GM15510 (cell line): ENCODE data around the gene BEST1.

Experiments used
- POLR2A ChIP-seq: IDR thresholded peaks from 3 replicates; pipeline ENCODE4 v1.6.1; 2011; ENCODE audit warnings: borderline replicate concordance; ENCODE audit not compliant: insufficient read length; ENCODE audit errors: extremely low read depth

Gene BEST1

DNA sequence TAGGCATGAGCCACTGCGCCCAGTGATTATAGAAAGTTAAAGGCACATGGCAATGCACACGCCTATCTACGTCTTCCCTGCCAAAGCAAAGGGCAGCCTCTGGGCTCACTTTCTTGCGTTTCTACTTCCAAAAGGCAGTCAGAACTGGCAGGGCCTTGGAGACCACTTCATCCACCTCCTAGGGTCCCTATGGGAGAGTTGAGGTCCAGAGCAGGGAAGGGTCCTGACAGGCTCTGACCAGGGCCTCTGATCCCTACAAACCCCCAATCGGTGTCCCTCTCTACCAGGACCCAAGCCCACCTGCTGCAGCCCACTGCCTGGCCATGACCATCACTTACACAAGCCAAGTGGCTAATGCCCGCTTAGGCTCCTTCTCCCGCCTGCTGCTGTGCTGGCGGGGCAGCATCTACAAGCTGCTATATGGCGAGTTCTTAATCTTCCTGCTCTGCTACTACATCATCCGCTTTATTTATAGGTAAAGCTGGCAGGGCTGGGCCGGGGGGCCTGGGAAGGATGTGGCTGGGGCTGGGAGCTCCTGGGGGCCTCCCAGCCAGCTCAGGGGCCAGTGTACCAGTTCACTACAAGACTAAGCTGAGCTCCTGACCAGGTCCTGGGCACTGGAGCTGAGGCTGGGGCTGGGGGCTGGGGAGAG lies 1.5 kb downstream of the BEST1 start:
- TF ChIP-seq POLR2A: no peak

DNA sequence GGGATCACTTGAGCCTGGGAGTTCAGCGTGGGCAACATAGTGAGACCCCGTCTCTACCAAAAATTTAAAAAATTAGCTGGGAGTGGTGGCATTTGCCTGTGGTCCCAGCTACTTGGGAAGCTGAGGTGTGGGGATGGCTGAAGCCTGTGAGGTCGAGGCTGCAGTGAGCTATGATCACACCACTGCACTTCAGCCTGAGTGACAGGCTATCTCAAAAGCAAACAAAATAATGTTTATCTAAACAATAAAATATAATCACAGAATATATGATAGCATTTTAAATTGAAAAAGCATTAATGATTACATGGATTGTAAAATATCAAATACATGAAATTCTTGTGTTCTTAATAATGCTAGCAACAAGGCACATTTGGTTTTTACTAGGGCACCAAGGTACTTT lies 2.7 kb downstream of the BEST1 start:
- no peak for TF ChIP-seq POLR2A

DNA sequence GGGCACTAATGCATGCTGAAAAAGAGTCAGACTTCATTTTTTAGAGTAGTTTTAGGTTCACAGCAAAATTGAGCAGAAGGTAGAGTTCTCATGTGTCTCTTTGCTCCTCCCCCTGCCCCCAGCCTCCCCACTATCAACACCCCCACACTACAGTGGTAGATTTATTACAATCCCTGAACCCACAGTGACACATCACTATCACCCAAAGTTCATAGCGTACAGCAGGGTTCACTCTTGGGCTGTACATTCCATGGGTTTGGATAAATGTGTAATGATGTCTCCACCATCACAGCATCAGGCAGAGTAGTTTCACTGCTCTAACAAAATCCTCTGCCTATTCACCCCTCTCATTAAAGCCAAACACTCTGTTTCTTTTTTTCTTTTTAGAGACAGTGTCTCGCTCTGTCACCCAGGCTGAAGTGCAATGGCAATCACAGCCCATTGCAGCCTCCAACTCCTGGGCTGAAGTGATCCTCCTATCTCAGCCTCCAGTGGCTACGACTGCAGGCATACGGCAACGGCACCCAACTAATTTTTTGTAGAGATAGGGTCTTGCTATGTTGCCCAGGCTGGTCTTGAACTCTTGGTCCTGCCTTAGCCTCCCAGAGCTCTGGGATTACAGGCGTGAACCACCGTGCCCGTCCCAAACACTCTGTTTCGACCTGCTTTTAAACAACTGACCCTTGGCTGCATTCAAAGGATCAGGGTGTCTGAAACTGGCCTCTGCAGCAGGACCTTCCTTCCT lies 4.1 kb downstream of the BEST1 start:
- TF ChIP-seq POLR2A: no peak

DNA sequence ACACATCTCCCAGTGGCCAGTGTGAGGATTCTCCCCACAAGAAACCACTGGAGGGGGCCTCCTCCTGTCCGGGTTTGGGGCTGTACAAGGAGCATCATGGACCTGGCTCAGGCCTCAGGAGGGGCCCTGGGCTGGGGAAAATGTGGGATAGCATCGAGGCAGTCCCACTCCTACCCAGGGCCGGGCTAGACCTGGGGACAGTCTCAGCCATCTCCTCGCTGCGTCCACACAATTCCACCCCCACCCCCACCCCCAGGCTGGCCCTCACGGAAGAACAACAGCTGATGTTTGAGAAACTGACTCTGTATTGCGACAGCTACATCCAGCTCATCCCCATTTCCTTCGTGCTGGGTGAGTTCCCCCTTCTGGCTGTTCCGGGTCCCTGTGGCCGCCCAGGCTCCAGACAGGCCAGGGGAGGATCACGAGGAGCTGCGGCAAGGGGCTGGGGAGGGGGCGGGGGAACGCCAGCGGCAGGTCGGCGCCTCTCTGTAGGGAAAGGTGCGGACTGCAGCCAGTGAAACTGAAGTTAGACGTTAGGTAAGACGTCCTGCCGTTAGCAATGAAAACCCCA lies 4.8 kb downstream of the BEST1 start:
- TF ChIP-seq POLR2A: no peak

DNA sequence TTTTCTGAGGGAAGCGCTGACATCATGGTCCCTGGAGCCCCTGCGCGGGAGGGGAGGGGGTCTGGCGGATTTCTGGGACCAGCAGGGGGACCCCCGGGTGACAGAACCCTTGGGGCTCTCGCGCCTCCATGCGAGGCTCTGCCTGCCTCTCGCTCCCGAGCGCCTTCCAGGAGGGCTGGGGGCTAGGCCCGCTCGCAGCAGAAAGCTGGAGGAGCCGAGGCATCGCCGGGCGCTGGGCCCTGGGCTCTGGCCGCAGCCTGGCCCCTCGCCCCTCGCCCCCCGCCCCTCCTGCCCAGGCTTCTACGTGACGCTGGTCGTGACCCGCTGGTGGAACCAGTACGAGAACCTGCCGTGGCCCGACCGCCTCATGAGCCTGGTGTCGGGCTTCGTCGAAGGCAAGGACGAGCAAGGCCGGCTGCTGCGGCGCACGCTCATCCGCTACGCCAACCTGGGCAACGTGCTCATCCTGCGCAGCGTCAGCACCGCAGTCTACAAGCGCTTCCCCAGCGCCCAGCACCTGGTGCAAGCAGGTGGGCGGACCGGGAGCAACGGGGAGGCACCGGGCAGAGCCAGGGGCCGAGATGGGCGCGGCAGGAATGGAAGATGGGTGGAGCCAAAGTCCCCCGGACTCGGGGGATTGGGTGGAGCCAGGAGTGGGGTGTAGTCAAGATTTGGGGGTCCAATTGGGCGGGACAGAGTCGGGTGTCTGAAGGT lies 5.4 kb downstream of the BEST1 start:
- no peak for TF ChIP-seq POLR2A

DNA sequence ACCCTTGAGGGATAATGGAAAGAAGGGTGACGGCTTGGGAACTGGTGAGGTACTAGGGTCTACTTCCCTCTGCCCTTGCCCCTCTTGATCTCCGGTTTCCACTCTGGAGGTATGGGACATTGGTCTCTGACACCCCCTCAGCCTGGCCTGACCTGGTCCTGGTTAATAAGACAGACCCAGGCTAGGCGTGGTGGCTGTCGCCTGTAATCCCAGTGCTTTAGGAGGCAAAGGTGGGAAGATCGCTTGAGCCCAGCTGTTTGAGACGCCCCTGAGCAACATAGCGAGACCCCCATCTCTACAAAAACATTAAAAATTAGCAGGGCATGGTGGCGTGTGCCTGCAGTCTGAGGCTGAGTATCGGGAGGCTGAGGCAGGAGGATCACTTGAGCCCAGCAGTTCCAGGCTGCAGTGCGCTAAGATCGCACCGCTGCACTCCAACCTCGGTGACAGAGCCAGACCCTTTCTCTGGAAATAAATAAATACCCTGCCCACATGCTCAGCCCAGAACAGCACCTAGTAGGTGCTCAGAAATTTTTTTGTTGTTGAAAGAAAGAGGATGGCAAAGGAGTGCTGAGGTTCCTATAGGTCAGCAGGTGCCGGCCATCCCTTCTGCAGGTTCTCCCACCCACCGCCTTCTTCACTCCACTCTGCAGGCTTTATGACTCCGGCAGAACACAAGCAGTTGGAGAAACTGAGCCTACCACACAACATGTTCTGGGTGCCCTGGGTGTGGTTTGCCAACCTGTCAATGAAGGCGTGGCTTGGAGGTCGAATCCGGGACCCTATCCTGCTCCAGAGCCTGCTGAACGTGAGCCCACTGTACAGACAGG lies 6.3 kb downstream of the BEST1 start:
- TF ChIP-seq POLR2A: no peak

DNA sequence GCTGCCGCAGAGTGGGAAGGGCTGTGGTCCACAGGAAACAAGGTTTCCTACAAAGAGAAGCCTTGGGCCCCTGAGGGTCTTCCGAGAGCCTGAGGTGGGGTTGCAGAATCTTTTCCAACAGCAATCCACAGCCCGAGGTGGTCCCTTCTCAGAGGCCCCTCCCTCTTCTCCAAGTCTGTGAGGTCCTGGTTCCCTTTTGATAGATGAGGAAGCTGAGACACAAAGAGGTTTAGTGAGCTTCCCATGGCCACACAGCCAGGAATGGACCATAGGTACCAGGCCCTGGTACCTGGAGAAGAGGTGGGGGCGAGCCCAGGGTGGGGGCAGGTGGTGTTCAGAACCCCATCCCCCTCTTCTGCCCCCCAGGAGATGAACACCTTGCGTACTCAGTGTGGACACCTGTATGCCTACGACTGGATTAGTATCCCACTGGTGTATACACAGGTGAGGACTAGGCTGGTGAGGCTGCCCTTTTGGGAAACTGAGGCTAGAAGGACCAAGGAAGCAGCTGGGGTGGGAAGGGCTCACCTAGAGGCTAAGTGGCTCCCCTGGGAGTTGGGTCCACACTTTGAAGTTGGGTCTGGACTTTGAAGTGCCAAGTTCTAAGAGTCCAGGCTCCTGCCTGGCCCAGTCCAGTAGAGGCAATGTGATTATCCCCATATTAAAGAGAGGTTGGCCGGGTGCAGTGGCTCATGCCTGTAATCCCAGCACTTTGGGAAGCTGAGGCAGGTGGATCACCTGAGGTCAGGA lies 7.0 kb downstream of the BEST1 start:
- no peak for TF ChIP-seq POLR2A

DNA sequence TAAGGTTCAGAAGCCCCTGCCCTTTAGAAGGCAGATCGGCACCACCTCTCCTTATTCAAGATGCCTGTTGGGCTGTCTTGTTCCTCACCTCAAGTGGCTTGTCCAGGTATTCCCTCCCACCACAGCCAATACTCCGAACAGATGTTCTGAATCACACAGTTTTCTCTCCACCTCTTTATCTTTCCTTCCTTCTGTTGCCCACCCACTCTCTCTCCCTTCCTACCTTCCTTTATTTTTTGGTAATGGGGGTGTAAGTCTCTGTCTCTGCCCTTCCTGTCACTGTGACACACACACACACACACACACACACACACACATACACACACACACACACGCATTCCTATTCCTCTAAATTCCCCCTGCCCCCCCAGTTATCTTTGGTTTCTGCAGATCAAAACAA lies 8.4 kb downstream of the BEST1 start:
- no peak for TF ChIP-seq POLR2A

DNA sequence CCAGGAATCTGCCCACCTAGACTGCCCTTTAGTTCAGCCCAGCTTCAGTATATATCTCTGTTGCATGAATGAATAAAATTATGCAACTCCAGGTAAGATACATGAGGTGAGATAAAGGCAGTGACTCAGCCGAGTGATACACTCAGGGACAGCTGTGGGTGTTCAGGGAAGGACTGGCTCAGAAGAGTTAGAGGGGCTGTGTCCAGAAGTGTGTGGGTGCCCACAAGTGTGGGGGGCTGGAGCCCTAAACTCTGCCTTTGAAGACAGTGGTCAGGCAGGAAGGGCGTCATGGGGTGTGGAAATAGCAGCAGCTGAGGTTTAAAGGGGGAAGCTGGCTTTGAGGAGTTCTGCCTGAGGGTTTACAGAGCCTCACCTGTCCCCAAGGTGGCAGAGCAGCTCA lies 9.0 kb downstream of the BEST1 start:
- no peak for TF ChIP-seq POLR2A

DNA sequence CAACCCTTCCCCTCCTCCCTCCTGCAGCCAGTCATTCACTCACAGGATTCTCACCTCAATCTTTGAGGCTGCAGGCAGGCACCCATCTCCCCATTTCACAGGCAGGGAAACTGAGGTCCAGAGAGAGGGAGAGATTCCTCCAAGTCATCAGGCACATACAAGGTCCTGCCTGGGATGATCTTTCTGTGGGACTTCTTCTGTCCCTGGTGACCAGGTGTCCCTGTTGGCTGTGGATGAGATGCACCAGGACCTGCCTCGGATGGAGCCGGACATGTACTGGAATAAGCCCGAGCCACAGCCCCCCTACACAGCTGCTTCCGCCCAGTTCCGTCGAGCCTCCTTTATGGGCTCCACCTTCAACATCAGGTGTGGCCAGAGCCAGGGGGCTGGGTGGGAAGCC lies 9.5 kb downstream of the BEST1 start:
- TF ChIP-seq POLR2A: no peak

DNA sequence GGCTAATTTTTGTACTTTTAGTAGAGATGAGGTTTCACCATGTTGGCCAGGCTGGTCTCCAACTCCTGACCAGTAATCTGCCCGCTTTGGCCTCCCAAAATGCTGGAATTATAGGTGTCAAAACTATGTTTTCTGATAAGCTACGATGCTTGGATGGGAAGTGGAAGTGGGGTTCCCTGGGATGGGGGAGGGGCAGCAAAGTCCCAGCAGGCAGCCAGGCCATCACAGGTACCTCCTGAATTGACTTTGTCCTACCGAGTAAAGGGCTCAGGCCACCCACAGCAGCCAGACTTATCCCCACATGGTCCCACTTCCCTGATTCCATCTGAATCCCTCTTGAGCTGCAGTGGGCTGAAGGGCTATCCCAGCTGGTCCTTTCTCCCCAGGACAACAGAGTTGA lies 10.4 kb downstream of the BEST1 start:
- TF ChIP-seq POLR2A: no peak

DNA sequence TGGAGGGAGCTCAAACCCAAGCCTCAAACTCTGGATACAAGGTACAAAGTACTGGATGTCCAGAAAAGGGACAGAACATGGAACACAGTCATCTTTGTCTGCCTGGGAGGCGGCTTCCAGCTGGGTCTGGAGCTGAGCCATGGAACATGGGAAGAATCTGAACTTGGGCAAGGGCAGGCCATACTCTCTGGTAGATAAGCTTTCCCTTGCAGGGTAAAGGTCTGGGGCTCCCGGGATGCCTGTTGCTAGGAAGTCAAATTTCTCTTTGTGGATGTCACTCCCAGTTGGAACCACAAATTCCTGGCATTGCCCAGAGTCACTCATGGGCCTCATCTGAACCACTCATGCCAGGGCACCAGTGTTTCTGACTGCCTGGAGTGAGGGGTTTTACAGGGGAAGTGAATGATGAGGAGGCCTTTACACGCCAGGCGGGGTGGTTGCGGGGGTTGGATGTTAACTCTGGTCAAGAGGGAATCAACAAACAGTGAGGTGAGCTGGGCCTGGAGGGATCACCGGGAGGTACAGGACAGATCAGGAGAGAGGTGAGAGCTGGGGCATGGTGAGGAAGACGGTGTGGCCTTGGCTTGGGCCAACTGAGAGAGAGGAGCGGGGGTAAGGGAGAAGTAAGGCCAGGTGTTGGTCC lies 11.5 kb downstream of the BEST1 start:
- TF ChIP-seq POLR2A: no peak

DNA sequence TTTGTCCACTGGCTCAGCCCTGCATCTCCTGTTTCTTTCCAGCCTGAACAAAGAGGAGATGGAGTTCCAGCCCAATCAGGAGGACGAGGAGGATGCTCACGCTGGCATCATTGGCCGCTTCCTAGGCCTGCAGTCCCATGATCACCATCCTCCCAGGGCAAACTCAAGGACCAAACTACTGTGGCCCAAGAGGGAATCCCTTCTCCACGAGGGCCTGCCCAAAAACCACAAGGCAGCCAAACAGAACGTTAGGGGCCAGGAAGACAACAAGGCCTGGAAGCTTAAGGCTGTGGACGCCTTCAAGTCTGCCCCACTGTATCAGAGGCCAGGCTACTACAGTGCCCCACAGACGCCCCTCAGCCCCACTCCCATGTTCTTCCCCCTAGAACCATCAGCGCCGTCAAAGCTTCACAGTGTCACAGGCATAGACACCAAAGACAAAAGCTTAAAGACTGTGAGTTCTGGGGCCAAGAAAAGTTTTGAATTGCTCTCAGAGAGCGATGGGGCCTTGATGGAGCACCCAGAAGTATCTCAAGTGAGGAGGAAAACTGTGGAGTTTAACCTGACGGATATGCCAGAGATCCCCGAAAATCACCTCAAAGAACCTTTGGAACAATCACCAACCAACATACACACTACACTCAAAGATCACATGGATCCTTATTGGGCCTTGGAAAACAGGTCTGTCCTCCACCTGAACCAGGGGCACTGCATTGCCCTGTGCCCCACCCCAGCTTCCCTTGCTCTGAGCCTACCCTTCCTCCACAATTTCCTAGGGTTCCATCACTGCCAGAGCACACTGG lies 12.3 kb downstream of the BEST1 start:
- TF ChIP-seq POLR2A: no peak
